IPS DF 6.9 (cell line): ENCODE results near the gene MAP3K2.
"Not testable (repeated sequence)": the region's sequence is repeated elsewhere in the genome, so short reads cannot be mapped to it uniquely, and the experiment has no call there.

ENCODE experiments used
- DNase-seq: peaks from one replicate; pipeline ENCODE4 v3.0.0-alpha.2; 2013; ENCODE audit warnings: low read depth, low spot score
- H3K27ac ChIP-seq: one replicate; pipeline ENCODE4 v1.5.1; 2013; ENCODE audit warnings: low read length, control low read depth
- H3K27me3 ChIP-seq: 2 replicates; pipeline ENCODE4 v1.6.1; 2013; ENCODE audit warnings: mild to moderate bottlenecking, low read length; ENCODE audit not compliant: control insufficient read depth, insufficient read depth
- H3K36me3 ChIP-seq: 2 replicates; pipeline ENCODE4 v1.6.1; 2013; ENCODE audit warnings: low read length; ENCODE audit not compliant: control insufficient read depth, insufficient read depth
- H3K4me1 ChIP-seq: 2 replicates; pipeline ENCODE4 v1.6.1; 2013; ENCODE audit warnings: low read length; ENCODE audit not compliant: control insufficient read depth, insufficient read depth
- H3K4me3 ChIP-seq: 2 replicates; pipeline ENCODE4 v1.5.1; 2013; ENCODE audit warnings: mild to moderate bottlenecking, low read length
- H3K9me3 ChIP-seq: 2 replicates; pipeline ENCODE4 v1.6.1; 2013; ENCODE audit warnings: low read length, inconsistent platforms; ENCODE audit not compliant: control insufficient read depth, insufficient read depth
- WGBS: extraction: QIAGEN DNeasy Blood & Tissue Kit; methylation state at CpG from one replicate; pipeline ENCODE4 v1.1.7; 2013; ENCODE audit warnings: mixed read lengths, missing lambda C conversion rate; ENCODE audit not compliant: insufficient read length, insufficient coverage; 5-methylcytosine and 5-hydroxymethylcytosine counted together

The MAP3K2 gene

DNA sequence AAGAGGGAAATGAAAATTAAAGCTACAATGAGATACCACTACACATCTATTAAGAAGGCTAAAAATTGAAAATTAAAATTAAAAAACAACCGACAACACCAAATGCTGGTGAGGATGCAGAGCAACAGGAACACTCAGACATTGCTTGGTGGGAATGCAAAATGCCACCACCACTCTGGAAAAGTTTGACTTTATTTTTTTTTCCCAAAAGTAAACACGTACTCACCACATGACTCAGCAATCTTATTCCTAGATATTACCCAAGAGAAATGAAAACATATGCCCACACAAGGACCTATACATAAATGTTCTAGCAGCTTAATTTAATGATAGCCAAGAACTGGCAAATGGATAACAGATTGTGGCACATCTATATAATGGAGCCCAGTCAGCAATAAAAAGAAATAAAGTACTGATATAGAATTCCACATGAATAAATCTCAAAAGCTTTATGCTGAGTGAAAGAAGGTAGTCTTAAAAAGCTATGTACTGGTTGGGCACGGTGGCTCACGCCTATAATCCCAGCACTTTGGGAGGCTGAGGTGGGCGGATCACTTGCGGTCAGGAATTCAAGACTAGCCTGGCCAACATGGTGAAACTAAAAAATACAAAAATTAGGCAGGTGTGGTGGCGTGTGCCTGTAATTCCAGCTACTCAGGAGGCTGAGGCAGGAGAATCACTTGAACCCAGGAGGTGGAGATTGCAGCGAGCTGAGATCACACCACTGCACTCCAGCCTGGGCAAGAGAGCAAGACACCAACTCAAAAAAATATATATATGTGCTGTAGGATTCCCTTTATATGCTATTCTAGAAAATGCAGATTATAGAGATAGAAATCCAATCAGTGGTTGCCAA lies 26.2 kb upstream of the MAP3K2 start:
- no peak overlapping the region for H3K4me3 ChIP-seq
- H3K27ac ChIP-seq: no peak overlapping the region
- no peaks in the 10 kb centered on the region for H3K9me3 ChIP-seq
- no CpG with 5 or more reads among the region's 8 CpGs for WGBS
- H3K27me3 ChIP-seq: peaks cover 9% of the 10 kb centered on the region; the same call in 1 of the 2 replicates
- DNase-seq: no peak
- H3K36me3 ChIP-seq: no peaks in the 10 kb centered on the region
- H3K4me1 ChIP-seq: no peaks in the 10 kb centered on the region

DNA sequence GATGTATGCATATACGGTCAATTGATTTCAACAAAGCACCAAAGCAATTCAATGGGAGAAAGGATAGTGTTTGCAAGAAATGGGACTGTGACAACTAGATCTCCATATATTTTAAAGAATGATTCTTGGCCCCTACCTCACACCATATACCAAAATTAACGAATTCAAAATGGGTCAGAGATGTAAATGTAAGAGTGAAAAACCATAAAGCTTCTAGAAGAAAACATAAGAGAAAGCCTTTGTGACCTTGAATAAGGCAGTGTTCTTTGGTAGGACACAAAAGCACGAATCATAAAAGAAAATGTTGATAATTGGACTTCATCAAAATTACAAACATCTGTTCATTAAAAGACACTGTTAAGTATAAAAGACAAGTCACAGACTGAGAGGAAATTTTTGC lies 25.4 kb upstream of the MAP3K2 start:
- peaks cover 9% of the 10 kb centered on the region; the same call in 1 of the 2 replicates for H3K27me3 ChIP-seq
- no CpG with 5 or more reads among the region's 3 CpGs for WGBS
- H3K4me1 ChIP-seq: no peaks in the 10 kb centered on the region
- H3K4me3 ChIP-seq: no peak overlapping the region
- H3K27ac ChIP-seq: no peak overlapping the region
- H3K36me3 ChIP-seq: no peaks in the 10 kb centered on the region
- H3K9me3 ChIP-seq: no peaks in the 10 kb centered on the region
- DNase-seq: no peak

DNA sequence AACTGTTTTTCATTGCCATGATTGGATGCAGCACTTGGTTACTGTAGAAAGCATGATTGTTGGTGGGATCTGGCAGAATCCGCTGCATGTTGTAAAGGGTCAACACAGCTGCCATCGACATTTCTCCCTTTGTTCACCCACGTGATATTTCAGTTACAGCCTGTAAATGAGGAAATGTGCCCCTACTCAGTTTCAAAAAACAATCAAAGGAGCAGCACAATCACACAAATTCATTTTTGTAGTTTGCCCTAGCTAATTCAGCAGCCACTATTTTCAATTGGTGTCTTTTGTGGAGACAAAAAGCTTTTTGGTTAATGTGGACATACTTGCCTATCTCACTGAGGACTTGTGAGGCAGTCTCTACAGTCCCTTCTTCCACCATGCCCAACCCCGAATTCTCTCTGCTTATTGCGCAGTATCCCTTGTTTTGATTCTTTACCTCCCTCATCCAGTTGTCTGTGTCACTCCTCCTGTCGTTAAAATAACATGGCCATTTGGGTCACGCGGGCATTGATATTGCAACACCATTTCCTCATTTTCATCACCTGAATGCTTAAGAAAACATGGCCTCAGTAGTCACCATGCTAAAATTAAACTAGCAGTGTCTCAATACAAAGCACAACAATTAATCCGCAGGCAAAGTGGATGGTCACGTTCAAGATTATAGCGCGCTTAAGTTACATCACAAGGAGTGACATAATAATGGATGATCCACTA lies 24.0 kb upstream of the MAP3K2 start:
- no CpG with 5 or more reads among the region's 12 CpGs for WGBS

DNA sequence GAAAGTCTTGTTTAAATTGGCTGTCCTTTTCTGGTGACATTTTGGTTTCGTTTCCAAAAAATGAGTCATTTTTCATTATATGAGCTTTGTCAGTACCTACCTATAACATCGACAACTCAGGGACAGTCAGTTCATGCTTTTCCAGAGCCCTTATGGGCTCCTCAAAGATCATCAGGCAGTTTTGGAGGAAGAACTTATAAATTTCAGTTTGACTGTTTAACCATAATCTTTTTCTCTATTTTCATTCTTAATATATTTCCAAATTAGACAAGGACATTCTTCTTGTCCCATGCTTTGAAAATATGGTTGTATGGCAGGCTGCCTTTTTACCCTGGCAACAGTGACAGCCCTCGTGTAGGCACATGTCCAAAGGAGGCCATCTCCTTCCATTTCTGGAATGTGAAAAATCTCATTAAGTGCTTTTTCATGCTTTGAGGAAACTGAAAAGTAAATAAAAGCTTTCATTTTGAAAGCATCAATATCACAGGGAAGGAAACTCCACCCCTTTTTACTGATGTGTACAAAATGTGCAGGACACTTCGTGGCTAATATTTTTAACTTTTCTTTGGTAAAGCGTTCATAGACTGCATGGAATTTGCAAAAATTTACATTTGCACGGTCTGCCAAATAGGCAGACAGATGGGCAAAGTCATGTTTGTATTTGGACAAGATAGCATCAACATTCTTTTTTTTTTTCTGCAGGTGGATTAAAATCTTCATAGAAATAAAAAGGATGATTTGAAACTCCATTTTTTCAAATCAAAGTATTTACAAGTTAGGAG lies 23.3 kb upstream of the MAP3K2 start:
- Histone ChIP-seq H3K9me3 (no peaks in the 10 kb centered on the region), H3K4me1 (0 out of 2 replicates have a peak, but pooled peaks cover 1% of the 10 kb centered on the region), H3K27me3 (peaks cover 2% of the 10 kb centered on the region; the same call in 1 of the 2 replicates), H3K36me3 (no peaks in the 10 kb centered on the region), H3K27ac (no peak overlapping the region), H3K4me3 (no peak overlapping the region)
- WGBS: no CpG with 5 or more reads among the region's 6 CpGs
- no peak for DNase-seq

More for the DNA sequence above, 24.0 kb upstream of the MAP3K2 start:
- H3K4me3 ChIP-seq: no peak overlapping the region
- 0 out of 2 replicates have a peak, but pooled peaks cover 1% of the 10 kb centered on the region for H3K4me1 ChIP-seq
- no peak overlapping the region for H3K27ac ChIP-seq
- no peaks in the 10 kb centered on the region for H3K36me3 ChIP-seq
- DNase-seq: no peak
- H3K9me3 ChIP-seq: no peaks in the 10 kb centered on the region
- H3K27me3 ChIP-seq: peaks cover 7% of the 10 kb centered on the region; the same call in 1 of the 2 replicates

DNA sequence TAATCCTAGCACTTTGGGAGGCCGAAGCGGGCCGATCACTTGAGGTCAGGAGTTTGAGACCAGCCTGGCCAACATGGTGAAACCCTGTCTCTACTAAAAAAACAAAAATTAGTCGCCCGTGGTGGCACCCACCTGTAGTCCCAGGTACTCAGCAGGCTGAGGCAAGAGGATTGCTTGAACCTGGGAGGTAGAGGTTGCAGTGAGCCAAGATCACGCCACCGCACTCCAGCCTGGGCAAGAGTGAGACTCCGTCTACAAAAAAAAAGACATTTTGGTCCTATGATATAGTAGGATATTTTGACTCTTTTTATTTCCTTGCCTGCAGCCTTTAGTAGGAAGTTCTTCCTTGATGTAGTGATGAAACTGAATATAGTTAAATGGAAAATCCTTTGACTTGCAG lies 21.9 kb upstream of the MAP3K2 start:
- H3K27me3 ChIP-seq, DNase-seq, H3K27ac ChIP-seq, H3K4me3 ChIP-seq, H3K36me3 ChIP-seq, H3K4me1 ChIP-seq, H3K9me3 ChIP-seq: not testable (repeated sequence)
- WGBS: no CpG with 5 or more reads among the region's 8 CpGs

DNA sequence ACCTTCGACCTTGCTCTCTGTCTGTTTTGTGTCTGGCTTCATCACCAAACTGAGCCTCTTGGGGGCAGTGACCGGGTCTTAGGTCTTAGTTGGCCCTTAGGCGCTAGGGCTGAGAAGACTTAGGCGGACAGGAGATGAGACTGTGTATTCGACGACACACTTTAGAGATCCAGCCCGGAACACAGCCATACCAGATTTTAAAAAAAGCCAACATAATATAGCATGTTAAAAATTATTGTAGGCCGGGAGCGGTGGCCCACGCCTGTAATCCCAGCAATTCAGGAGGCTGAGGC lies 21.0 kb upstream of the MAP3K2 start:
- Histone ChIP-seq H3K27me3 (no peaks in the 10 kb centered on the region), H3K9me3 (no peaks in the 10 kb centered on the region), H3K4me3 (peak overlapping the region; percentile 71; the same call in 1 of the 2 replicates), H3K4me1 (0 out of 2 replicates have a peak, but pooled peaks cover 1% of the 10 kb centered on the region), H3K36me3 (no peaks in the 10 kb centered on the region), H3K27ac (no peak overlapping the region)
- no CpG with 5 or more reads among the region's 10 CpGs for WGBS
- no peak for DNase-seq

DNA sequence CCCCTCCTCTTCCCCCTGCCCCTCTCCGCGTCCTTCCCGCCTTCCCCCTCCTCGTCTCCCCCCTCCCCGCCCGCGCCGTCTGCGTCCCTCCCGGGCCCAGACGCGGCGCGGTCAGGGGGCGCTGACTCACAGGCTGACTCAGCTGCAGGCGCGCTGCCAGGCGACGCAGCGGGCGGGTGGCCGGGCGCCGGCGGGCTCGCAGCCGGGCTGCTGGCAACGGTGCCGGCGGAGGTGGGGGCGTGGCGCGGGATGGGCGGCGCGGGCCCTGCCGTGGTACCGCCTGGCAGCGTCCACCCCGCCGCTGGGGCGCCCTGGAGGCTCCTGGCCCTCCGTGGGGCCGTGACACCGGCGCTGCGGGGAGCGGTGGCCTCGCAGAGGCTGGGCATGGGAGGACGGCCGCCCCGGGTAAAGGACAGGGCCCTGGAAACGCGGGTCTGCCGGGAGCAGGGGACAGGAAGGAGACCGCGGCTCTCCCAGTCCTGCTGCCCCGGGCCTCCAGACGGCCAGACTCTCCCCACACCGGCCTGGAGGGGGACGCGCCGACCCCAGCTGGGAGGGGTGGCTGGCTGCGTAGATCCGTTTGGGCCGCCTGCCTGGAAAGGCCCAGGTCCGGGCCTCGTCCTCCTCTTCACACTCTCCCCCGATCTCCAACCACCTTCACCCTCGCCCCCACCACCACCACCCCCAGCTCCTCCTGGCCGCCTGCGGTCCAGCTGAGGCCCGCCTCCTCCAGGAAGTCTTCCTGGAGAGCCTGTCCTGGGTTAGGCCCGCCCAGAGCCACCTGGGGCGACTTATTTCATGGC lies 20.4 kb upstream of the MAP3K2 start:
- Histone ChIP-seq H3K27me3 (no peaks in the 10 kb centered on the region), H3K36me3 (no peaks in the 10 kb centered on the region), H3K4me1 (0 out of 2 replicates have a peak, but pooled peaks cover 1% of the 10 kb centered on the region), H3K9me3 (no peaks in the 10 kb centered on the region), H3K27ac (no peak overlapping the region), H3K4me3 (peak overlapping the region; percentile 71)
- no peak for DNase-seq
- no CpG with 5 or more reads among the region's 75 CpGs for WGBS

DNA sequence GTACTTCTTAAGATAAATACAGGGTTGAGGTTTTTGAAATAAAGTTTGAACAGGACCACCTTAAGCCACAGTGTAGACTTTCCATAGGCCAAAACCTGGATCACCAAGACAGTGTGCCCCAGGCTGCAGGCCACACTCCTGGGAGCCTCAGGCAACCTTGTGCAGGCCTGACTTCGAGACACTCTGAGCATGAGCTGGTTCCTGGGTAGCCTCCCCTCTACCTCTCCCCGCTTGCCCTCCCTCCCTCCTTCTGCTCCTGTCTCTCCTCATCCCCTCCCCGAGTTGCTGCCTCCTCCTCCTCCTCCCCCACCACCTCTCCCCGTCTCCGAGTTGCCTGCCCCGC lies 19.9 kb upstream of the MAP3K2 start:
- no peaks in the 10 kb centered on the region for H3K36me3 ChIP-seq
- no peak for DNase-seq
- no peak overlapping the region for H3K27ac ChIP-seq
- peak overlapping the region; percentile 71; the same call in 1 of the 2 replicates for H3K4me3 ChIP-seq
- no peaks in the 10 kb centered on the region for H3K9me3 ChIP-seq
- no peaks in the 10 kb centered on the region for H3K27me3 ChIP-seq
- H3K4me1 ChIP-seq: 0 out of 2 replicates have a peak, but pooled peaks cover 1% of the 10 kb centered on the region
- no CpG with 5 or more reads among the region's 6 CpGs for WGBS

DNA sequence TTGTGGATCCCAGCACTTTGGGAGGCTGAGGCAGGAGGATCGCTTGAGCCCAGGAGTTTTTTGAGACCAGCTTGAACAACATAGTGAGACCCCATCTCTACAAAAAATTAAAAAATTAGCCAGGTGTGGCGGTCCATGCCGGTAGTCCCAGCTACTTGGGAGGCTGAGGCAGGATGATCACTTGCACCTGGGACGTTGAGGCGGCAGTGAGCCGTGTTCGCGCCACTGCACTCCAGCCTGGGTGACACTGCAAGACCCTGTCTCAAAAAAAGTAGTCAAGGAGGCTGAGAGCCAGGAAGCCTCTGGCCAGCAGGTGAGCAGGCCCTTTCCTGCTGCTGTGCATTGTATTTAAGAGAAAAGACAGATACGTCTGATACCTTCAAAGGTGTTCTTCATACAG lies 19.3 kb upstream of the MAP3K2 start:
- H3K9me3 ChIP-seq: no peaks in the 10 kb centered on the region
- no peak for DNase-seq
- H3K27ac ChIP-seq: no peak overlapping the region
- H3K27me3 ChIP-seq: no peaks in the 10 kb centered on the region
- H3K36me3 ChIP-seq: no peaks in the 10 kb centered on the region
- no CpG with 5 or more reads among the region's 9 CpGs for WGBS
- H3K4me3 ChIP-seq: no peak overlapping the region
- 0 out of 2 replicates have a peak, but pooled peaks cover 1% of the 10 kb centered on the region for H3K4me1 ChIP-seq
